ENCODE measurements around the gene TRIM3.

DNA sequence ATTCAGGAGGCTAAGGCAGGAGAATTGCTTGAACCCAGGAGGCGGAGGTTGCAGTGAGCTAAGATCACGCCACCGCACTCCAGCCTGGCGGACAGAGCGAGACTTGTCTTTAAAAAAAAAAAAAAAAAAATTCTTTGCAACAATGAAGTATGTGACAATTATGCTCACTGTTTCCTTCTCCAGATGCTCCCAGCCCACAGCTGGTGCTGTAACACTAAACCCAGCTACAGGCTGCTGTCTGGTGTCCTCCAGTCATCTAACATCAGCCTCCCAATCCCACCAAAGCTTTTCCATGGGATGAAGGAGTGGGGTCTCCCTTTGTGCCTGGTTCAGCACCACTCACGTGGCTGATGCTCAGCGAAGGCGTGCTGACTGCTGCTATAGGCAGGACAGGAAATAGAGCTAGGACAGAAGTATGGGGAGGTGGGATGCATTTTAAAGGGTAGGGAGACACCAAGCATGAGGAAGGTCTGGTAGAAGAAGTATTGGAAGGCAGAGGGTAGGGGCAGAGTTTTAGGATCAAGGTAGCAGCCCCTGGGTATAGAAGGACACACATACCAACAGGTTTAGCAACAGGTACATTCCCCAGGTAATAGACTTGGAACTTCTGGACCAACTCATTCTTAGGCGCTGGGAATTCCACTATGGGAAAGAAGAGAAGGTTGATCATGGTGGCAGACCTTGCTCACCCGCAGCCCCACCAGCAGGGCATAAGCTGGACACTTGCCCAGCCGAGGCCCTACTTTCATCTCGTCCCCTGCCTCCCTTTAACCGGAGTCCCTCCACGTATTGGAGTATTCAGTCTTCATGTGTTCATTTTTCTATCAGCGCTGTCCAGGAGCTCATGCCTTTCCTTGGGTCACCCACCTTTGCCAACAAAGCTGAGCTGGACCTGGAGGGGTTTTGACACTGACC is 73.1 kb downstream of the TRIM3 start:
- TF ChIP-seq, protein P1, sequence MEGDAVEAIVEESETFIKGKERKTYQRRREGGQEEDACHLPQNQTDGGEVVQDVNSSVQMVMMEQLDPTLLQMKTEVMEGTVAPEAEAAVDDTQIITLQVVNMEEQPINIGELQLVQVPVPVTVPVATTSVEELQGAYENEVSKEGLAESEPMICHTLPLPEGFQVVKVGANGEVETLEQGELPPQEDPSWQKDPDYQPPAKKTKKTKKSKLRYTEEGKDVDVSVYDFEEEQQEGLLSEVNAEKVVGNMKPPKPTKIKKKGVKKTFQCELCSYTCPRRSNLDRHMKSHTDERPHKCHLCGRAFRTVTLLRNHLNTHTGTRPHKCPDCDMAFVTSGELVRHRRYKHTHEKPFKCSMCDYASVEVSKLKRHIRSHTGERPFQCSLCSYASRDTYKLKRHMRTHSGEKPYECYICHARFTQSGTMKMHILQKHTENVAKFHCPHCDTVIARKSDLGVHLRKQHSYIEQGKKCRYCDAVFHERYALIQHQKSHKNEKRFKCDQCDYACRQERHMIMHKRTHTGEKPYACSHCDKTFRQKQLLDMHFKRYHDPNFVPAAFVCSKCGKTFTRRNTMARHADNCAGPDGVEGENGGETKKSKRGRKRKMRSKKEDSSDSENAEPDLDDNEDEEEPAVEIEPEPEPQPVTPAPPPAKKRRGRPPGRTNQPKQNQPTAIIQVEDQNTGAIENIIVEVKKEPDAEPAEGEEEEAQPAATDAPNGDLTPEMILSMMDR (IDR thresholded peaks at IDR 0.05): no peak
- no peak for TF ChIP-seq POLR2AphosphoS5 (IDR thresholded peaks at IDR 0.05)

Data from prostate gland (tissue), 2 donors.